SU-DHL-6 (cell line): ENCODE data around the gene NSD1.

Experiments used
- H2AFZ ChIP-seq: fragments of 200-600 bp; sonication (generic); 2 replicates; pipeline ENCODE4 v1.6.1; 2014; ENCODE audit warnings: low read depth, mild to moderate bottlenecking, moderate library complexity, mixed read lengths, antibody characterized with exemption, low read length; ENCODE audit not compliant: severe bottlenecking
- H3F3A ChIP-seq: fragments of 200-600 bp; shearing (Covaris generic); 2 replicates; pipeline ENCODE4 v1.6.0; 2016; ENCODE audit warnings: antibody characterized with exemption, mild to moderate bottlenecking; ENCODE audit not compliant: insufficient read depth
- H3K27ac ChIP-seq: fragments of 200-600 bp; sonication (generic); 2 replicates; pipeline ENCODE4 v1.5.1; 2016; ENCODE audit warnings: low read depth, mild to moderate bottlenecking, low read length, moderate library complexity, mixed read lengths
- H3K27me3 ChIP-seq: fragments of 200-600 bp; sonication (generic), shearing (Covaris generic); 2 replicates; pipeline ENCODE4 v1.6.0; 2014; ENCODE audit warnings: mild to moderate bottlenecking, low read length
- H3K36me3 ChIP-seq: fragments of 200-600 bp; sonication (generic); 2 replicates; pipeline ENCODE4 v1.6.1; 2014; ENCODE audit warnings: mild to moderate bottlenecking, low read length, mixed read lengths
- H3K4me2 ChIP-seq: fragments of 300-600, 200-600 bp; shearing (Covaris generic), sonication (generic); 2 replicates; pipeline ENCODE4 v1.6.0; 2014; ENCODE audit warnings: low read length, low read depth, mild to moderate bottlenecking; ENCODE audit not compliant: poor library complexity, severe bottlenecking
- H3K4me3 ChIP-seq: fragments of 200-600 bp; sonication (generic); 2 replicates; pipeline ENCODE4 v1.5.1; 2014; ENCODE audit warnings: antibody characterized with exemption, low read length, mild to moderate bottlenecking, mixed read lengths; ENCODE audit not compliant: insufficient read depth, poor library complexity, severe bottlenecking
- H3K79me2 ChIP-seq: fragments of 200-600 bp; sonication (generic); 2 replicates; pipeline ENCODE4 v1.6.1; 2014; ENCODE audit warnings: mild to moderate bottlenecking, low read length, moderate library complexity; ENCODE audit not compliant: insufficient read depth
- H3K9ac ChIP-seq: fragments of 200-600 bp; sonication (generic); 2 replicates; pipeline ENCODE4 v1.7.0; 2014; ENCODE audit warnings: mild to moderate bottlenecking, low read length
- H3K9me2 ChIP-seq: fragments of 200-600 bp; sonication (generic); replicated peaks from 2 replicates; pipeline ENCODE4 v1.6.1; 2014; ENCODE audit warnings: low read length; ENCODE audit not compliant: insufficient read depth
- H3K9me3 ChIP-seq: fragments of 200-600 bp; sonication (generic); 2 replicates; pipeline ENCODE4 v1.6.1; 2014; ENCODE audit warnings: low read length, mixed read lengths; ENCODE audit not compliant: insufficient read depth
- H4K20me1 ChIP-seq: fragments of 200-600 bp; sonication (generic); 2 replicates; pipeline ENCODE4 v1.6.1; 2014; ENCODE audit warnings: low read depth, mild to moderate bottlenecking, antibody characterized with exemption, low read length, moderate library complexity, mixed read lengths
- CTCF ChIP-seq: fragments of 200-600 bp; sonication (generic); IDR thresholded peaks from one replicate; pipeline ENCODE4 v1.5.1; 2017; ENCODE audit warnings: antibody characterized with exemption, mild to moderate bottlenecking, low read length, moderate library complexity; ENCODE audit not compliant: insufficient read depth, poor library complexity, severe bottlenecking
- EZH2phosphoT487 ChIP-seq: fragments of 200-600 bp; sonication (generic), shearing (Covaris generic); conservative IDR thresholded peaks from 2 replicates; pipeline ENCODE4 v1.6.1; 2018; ENCODE audit warnings: mild to moderate bottlenecking, antibody characterized with exemption, low read length, moderate library complexity, mixed read lengths

Gene NSD1

GRCh38 chr5:177334155-177334551, 200.6 kb downstream of the NSD1 start:
- Histone ChIP-seq H3K79me2 (peaks cover 5% of the 10 kb centered on the region; the same call in 1 of the 2 replicates), H4K20me1 (no peaks in the 10 kb centered on the region), H3K27me3 (no peaks in the 10 kb centered on the region), H3K9ac (no peak overlapping the region), H3K4me2 (no peak overlapping the region), H3K9me3 (no peaks in the 10 kb centered on the region), H3K9me2 (no peaks in the 10 kb centered on the region), H3K27ac (no peak overlapping the region), H3F3A (no peaks in the 10 kb centered on the region), H3K36me3 (0 out of 2 replicates have a peak, but pooled peaks cover 7% of the 10 kb centered on the region), H2AFZ (no peak overlapping the region), H3K4me3 (no peak overlapping the region)
- TF ChIP-seq CTCF (no peak), EZH2phosphoT487 (no peak)

DNA sequence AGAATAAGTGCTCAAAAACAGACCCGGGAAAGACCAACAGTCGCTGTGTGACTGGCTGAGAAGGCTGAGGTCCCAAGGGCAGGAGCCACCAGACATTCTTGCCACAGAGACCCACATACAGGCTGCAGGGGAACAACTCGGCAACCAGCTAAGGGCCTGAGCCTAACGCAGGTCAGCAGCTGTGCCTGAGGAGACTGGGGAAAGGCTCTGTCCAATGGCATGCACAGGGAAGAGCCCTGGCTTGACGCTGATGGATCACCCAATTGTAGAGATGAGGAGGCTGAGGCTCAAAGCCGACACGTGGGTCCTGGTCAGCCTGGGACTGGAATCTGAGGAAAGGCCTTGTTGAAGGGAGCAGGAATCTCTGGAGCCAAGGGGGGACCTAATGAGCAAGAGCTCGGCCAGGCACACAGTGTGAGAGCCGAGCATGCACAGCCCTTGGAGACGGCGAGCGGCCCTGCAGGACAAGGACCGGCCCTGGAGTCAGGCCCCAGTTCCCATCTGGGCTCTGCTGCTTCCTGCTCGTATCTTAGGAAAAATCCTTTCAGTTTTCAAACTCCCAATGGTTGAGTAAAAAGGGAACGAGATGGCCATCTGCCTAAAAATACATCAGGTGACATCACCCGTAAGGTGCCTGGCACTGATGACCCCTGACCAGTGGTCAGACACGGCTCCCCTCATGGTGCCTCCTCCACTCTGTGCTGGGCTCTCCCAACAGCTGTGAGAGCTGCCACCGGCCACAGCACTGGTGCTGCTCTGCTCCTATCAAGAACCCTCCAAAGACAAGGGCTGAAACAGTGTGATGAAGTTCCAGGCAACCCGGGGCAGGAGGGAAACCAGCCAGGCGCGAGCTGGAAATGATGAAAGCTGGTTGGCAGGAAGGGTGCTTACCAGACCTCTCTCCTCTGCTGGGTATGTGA, 201.5 kb downstream of the NSD1 start:
- Histone ChIP-seq H3K27ac (no peak overlapping the region), H3K9ac (no peak overlapping the region), H3K79me2 (peaks cover 14% of the 10 kb centered on the region), H3K4me3 (no peak overlapping the region), H4K20me1 (no peaks in the 10 kb centered on the region), H3K9me2 (no peaks in the 10 kb centered on the region), H2AFZ (no peak overlapping the region), H3F3A (no peaks in the 10 kb centered on the region), H3K36me3 (0 out of 2 replicates have a peak, but pooled peaks cover 7% of the 10 kb centered on the region), H3K27me3 (no peaks in the 10 kb centered on the region), H3K4me2 (no peak overlapping the region), H3K9me3 (no peaks in the 10 kb centered on the region)
- TF ChIP-seq EZH2phosphoT487: no peak
- no peak for TF ChIP-seq CTCF

- Histone ChIP-seq H3K79me2 (peaks cover 18% of the 10 kb centered on the region), H3F3A (no peaks in the 10 kb centered on the region), H3K36me3 (0 out of 2 replicates have a peak, but pooled peaks cover 7% of the 10 kb centered on the region), H4K20me1 (no peaks in the 10 kb centered on the region), H2AFZ (no peak overlapping the region), H3K4me2 (no peak overlapping the region), H3K4me3 (no peak overlapping the region), H3K9ac (no peak overlapping the region), H3K27me3 (no peaks in the 10 kb centered on the region), H3K27ac (no peak overlapping the region), H3K9me2 (no peaks in the 10 kb centered on the region), H3K9me3 (no peaks in the 10 kb centered on the region)
- TF ChIP-seq CTCF: no peak
- TF ChIP-seq EZH2phosphoT487: no peak
These were observed 202.1 kb downstream of the NSD1 start for GRCh38 chr5:177335701-177336065.
